MCF 10A (cell line): ENCODE results near the gene RIN2. TPM values are rescaled to one million over a fixed set of nuclear protein-coding genes. Genes with fewer than 3 reads are reported as not detected.
"Not testable (repeated sequence)": the region's sequence is repeated elsewhere in the genome, so short reads cannot be mapped to it uniquely, and the experiment has no call there.

Source experiments
- BruUV-seq: library from RNA; stranded (reverse); fragments of 400-500 nt; replicated peaks from 2 replicates; lab custom pipeline; 2021; lab: Mats Ljungman, UMichigan
- CTCF ChIA-PET: fragments of 300-600 bp; sonication (Branson Sonifier 250); formaldehyde crosslinking; extraction: SDS; loops from one replicate; lab custom pipeline; 2021; ENCODE audit warnings: antibody characterized with exemption, inconsistent platforms; lab: Yijun Ruan, JAX
- POLR2A ChIA-PET: fragments of 300-600, 350-650 bp; sonication (Branson Sonifier 250); formaldehyde crosslinking; extraction: SDS; loops from one replicate; lab custom pipeline; 2020; ENCODE audit warnings: antibody characterized with exemption, inconsistent platforms; lab: Yijun Ruan, JAX
- DNase-seq: peaks from one replicate; pipeline ENCODE4 v3.0.0-alpha.2; 2018; ENCODE audit not compliant: unreplicated experiment
- H3K27ac Mint-ChIP-seq: one replicate; pipeline ENCODE4 v1.8.0; 2022; ENCODE audit warnings: mild to moderate bottlenecking, low read depth, mixed read lengths; ENCODE audit not compliant: unreplicated experiment
- H3K27me3 Mint-ChIP-seq: one replicate; pipeline ENCODE4 v1.8.0; 2022; ENCODE audit warnings: mixed read lengths; ENCODE audit not compliant: insufficient read depth, unreplicated experiment
- H3K36me3 Mint-ChIP-seq: one replicate; pipeline ENCODE4 v1.8.0; 2022; ENCODE audit warnings: mild to moderate bottlenecking, moderate library complexity, mixed read lengths; ENCODE audit not compliant: insufficient read depth, unreplicated experiment
- H3K4me1 Mint-ChIP-seq: one replicate; pipeline ENCODE4 v1.8.0; 2022; ENCODE audit warnings: mixed read lengths; ENCODE audit not compliant: insufficient read depth, unreplicated experiment
- H3K4me3 Mint-ChIP-seq: one replicate; pipeline ENCODE4 v1.8.0; 2022; ENCODE audit warnings: mild to moderate bottlenecking, moderate library complexity, mixed read lengths; ENCODE audit not compliant: unreplicated experiment
- H3K9me3 Mint-ChIP-seq: one replicate; pipeline ENCODE4 v1.8.0; 2022; ENCODE audit warnings: mixed read lengths; ENCODE audit not compliant: unreplicated experiment
- intact Hi-C: fragments of 100-400 bp; cut with micrococcal nuclease; formaldehyde crosslinking; loops from 2 replicates; pipeline ENCODE4 v1.14.1; 2022
- total RNA-seq: library from RNA; stranded (reverse); gene quantifications from 2 replicates; pipeline ENCODE4 v1.2.3, GENCODE V29; 2022
- TF ChIP-seq, protein P1 (sequence below): fragments of 200-600 bp; IDR thresholded peaks from one replicate; pipeline ENCODE4 v1.8.0; 2022; ENCODE audit warnings: antibody characterized with exemption, mild to moderate bottlenecking; ENCODE audit not compliant: unreplicated experiment

Gene RIN2
- total RNA-seq, 1 experiment from 2014 or later = 23.9 TPM

DNA sequence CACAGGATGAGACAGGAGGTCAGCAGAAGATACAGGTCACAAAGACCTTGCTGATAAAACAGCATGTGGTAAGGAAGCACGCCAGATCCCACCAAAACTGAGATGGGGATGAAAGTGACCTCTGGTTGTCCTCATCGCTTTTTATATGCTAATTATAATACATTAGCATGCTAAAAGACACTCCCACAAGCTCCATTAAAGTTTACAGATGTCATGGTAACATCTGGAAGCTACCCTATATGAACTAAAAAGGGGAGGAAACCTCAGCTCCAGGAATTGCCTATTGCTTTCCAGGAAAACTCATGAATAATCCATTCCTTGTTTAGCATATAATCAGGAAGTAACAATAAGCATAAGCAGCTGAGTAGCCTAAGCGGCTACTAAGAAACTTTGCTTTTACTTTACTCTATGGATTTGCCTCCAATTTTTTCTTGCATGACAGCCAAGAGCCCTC is 8.4 kb upstream of the RIN2 start:
- Mint-ChIP-seq H3K9me3 (no peaks in the 10 kb centered on the region), H3K4me1 (peaks cover 10% of the 10 kb centered on the region), H3K4me3 (no peak overlapping the region), H3K36me3 (no peaks in the 10 kb centered on the region), H3K27ac (no peak overlapping the region), H3K27me3 (no peaks in the 10 kb centered on the region)
- intact Hi-C loops = no loop called here
- ChIA-PET POLR2A (interaction anchor here (1.1 to 3.2 kb wide), 8 partner anchors 8 to 224 kb away, joined by 3 to 23 read pairs (median 3); partner anchors contain the start of gene RIN2), CTCF (interaction anchor here (1.2 to 1.9 kb wide), 2 partner anchors 9 to 11 kb away, joined by 3 to 5 read pairs; no protein-coding TSS in a partner anchor)
- TF ChIP-seq, protein P1, sequence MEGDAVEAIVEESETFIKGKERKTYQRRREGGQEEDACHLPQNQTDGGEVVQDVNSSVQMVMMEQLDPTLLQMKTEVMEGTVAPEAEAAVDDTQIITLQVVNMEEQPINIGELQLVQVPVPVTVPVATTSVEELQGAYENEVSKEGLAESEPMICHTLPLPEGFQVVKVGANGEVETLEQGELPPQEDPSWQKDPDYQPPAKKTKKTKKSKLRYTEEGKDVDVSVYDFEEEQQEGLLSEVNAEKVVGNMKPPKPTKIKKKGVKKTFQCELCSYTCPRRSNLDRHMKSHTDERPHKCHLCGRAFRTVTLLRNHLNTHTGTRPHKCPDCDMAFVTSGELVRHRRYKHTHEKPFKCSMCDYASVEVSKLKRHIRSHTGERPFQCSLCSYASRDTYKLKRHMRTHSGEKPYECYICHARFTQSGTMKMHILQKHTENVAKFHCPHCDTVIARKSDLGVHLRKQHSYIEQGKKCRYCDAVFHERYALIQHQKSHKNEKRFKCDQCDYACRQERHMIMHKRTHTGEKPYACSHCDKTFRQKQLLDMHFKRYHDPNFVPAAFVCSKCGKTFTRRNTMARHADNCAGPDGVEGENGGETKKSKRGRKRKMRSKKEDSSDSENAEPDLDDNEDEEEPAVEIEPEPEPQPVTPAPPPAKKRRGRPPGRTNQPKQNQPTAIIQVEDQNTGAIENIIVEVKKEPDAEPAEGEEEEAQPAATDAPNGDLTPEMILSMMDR = no peak
- BruUV-seq = no TSS peak
- DNase-seq = no peak

DNA sequence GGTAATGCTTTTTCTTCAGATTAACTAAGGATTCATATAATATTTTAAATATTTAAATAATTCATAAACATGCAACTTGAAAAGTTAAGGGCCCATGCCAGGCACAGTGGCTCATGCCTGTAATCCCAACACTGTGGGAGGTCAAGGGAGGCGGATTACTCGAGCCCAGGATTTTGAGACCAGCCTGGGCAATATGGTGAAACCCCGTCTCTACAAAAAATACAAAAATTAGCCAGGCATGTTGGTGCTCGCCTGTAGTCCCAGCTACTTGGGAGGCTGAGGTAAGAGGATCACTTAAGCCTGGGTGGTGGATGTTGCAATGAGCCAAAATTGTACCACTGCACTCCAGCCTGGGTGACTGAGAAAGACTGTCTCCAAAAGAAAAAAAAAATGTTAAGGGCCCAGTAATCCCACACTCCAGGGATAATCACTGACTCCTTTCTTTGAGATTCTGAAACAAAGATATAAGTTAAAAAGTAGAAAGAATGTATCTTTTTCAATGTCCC is 7.9 kb upstream of the RIN2 start:
- Mint-ChIP-seq H3K4me3 (no peak overlapping the region), H3K27ac (no peak overlapping the region), H3K9me3 (no peaks in the 10 kb centered on the region), H3K36me3 (no peaks in the 10 kb centered on the region), H3K4me1 (peaks cover 10% of the 10 kb centered on the region), H3K27me3 (no peaks in the 10 kb centered on the region)
- BruUV-seq = no TSS peak
- intact Hi-C loops = no loop called here
- ChIA-PET CTCF (interaction anchor here (0.7 to 1.9 kb wide), 5 partner anchors 11 to 65 kb away, joined by 3 to 5 read pairs (median 3); no protein-coding TSS in a partner anchor), POLR2A (interaction anchor here (0.7 to 3.2 kb wide), 9 partner anchors 9 to 227 kb away, joined by 3 to 23 read pairs (median 3); no protein-coding TSS in a partner anchor)
- DNase-seq = peak; percentile 69
- TF ChIP-seq, protein P1 = no peak

GRCh38 chr20:19750907-19751636 is 7.0 kb upstream of the RIN2 start:
- Mint-ChIP-seq H3K9me3 (no peaks in the 10 kb centered on the region), H3K27ac (no peak overlapping the region), H3K4me3 (no peak overlapping the region), H3K36me3 (no peaks in the 10 kb centered on the region), H3K27me3 (no peaks in the 10 kb centered on the region), H3K4me1 (peaks cover 11% of the 10 kb centered on the region)
- TF ChIP-seq, protein P1 = no peak
- intact Hi-C loops = no loop called here
- no TSS peak for BruUV-seq
- CTCF ChIA-PET = interaction anchor here (0.5 to 1.6 kb wide), 10 partner anchors 16 to 445 kb away, joined by 3 to 6 read pairs (median 3); no protein-coding TSS in a partner anchor
- POLR2A ChIA-PET = interaction anchor here (0.7 to 3.2 kb wide), 10 partner anchors 8 to 226 kb away, joined by 3 to 23 read pairs (median 3); no protein-coding TSS in a partner anchor
- no peak for DNase-seq

- BruUV-seq, POLR2A ChIA-PET, H3K4me3 Mint-ChIP-seq, H3K9me3 Mint-ChIP-seq, H3K27ac Mint-ChIP-seq, DNase-seq, H3K27me3 Mint-ChIP-seq, CTCF ChIA-PET, intact Hi-C loops, H3K36me3 Mint-ChIP-seq: not testable (repeated sequence)
- H3K4me1 Mint-ChIP-seq = peaks cover 29% of the 10 kb centered on the region
Measured at GRCh38 chr20:19754201-19754600, 3.9 kb upstream of the RIN2 start.
